Ovary (tissue), 3 donors: ENCODE data around the gene RDH8.

Experiments
- CTCF ChIP-seq, 3 donors: fragments of 450-650 bp in 2 of 3; fragments of 200-600 bp in 1 of 3; IDR thresholded peaks; one replicate each; pipeline versions ENCODE4 v1.5.1 to v1.8.0; 2016 to 2022; ENCODE audit warnings: antibody characterized with exemption in 3 of 3, mild to moderate bottlenecking in 1 of 3
- EP300 ChIP-seq: sonication (generic); formaldehyde crosslinking; IDR thresholded peaks from one replicate; pipeline ENCODE4 v1.6.1; 2017; ENCODE audit warnings: antibody characterized with exemption
- POLR2A ChIP-seq: fragments of 450-650 bp; IDR thresholded peaks from one replicate; pipeline ENCODE4 v1.6.1; 2017; ENCODE audit warnings: antibody characterized with exemption, mild to moderate bottlenecking, moderate library complexity
- donor health status: DM: no; HTN: no; CAD: no.

GRCh38 chr19:10003271-10003670 lies 10.0 kb upstream of the RDH8 start:
- TF ChIP-seq CTCF (IDR thresholded peaks at IDR 0.05) (no peak), POLR2A (no peak), EP300 (no peak)
